HG03135 (cell line): ENCODE measurements around the gene MRPL28.
"Not testable (repeated sequence)": the region's sequence is repeated elsewhere in the genome, so short reads cannot be mapped to it uniquely, and the experiment has no call there.

Experiments used
- ATAC-seq: cut with Tn5 transposase; IDR thresholded peaks from one replicate; pipeline ENCODE4 v1.9.1; 2021; ENCODE audit warnings: mild to moderate bottlenecking, moderate library complexity; ENCODE audit not compliant: unreplicated experiment

Gene MRPL28

GRCh38 chr16:374616-374926 lies 4.2 kb upstream of the MRPL28 start:
- no peak for ATAC-seq

GRCh38 chr16:373848-374615 lies 3.7 kb upstream of the MRPL28 start:
- no peak for ATAC-seq

DNA sequence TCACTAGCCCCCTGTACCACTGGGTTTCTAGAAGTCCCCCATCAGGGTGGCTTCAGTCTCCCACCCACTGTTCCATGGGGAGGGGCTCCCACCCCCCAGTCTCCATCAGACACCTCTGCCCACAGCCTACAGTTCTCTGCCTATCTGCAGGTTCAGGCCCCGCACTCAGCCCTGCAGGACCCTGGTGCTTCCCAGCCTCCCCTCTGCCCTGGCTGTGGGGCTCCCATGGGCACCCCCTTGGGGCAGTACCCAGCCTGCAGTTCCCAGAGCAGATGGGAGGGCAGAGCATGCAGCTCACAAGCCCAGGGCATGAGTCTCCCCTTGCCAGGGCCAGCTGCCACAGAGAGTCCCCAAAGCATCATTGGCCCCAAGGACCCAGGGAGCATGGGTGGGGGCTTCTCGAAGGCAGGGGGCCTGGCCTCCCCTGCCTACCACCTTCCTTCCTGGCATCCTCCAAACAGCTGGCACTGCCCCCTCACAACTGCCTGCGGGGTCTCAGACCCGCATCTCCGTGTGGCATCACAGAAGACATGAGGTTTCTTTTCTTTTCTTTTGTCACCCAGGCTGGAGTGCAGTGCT lies 2.8 kb upstream of the MRPL28 start:
- no peak for ATAC-seq

- ATAC-seq = no peak
Observed at GRCh38 chr16:372302-372983, 2.1 kb upstream of the MRPL28 start.

DNA sequence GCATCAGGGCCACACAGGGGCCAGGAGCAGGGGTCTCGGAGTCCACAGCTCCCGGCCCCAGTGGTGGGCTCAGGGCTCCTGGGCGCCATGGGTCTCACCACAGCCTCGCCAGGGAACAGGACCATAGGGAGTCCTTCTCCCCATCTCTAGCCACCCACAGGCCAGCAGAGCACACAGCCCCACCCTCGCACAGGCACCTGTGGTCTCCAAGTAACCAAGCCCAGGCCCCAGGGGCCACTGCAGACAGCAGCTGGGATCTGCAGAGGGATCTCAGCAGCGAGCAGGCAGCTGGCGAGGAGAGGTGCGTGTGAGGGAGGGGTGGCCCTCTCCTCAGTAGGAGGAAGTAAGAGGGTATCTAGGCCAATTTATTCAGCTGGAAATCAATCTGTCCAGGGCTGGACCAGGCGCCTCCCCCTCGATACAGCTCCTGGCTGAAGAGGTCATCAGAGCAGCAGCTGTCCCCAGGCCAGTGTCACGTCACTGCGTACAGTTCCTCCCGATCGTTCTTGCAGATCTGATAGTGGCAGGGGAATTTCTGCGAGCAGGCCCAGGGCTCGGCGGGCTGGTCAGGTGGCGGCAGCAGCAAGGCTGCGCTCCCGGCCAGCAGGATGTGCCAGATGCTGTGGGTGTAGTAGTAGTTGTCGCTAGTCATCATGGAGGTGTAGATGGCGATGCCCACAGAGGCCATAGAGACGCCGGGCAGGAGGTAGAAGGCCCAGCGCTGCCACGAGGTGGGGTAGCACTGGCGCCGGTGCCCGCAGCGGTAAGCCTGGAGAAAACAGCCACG lies 1.4 kb upstream of the MRPL28 start:
- ATAC-seq = no peak

DNA sequence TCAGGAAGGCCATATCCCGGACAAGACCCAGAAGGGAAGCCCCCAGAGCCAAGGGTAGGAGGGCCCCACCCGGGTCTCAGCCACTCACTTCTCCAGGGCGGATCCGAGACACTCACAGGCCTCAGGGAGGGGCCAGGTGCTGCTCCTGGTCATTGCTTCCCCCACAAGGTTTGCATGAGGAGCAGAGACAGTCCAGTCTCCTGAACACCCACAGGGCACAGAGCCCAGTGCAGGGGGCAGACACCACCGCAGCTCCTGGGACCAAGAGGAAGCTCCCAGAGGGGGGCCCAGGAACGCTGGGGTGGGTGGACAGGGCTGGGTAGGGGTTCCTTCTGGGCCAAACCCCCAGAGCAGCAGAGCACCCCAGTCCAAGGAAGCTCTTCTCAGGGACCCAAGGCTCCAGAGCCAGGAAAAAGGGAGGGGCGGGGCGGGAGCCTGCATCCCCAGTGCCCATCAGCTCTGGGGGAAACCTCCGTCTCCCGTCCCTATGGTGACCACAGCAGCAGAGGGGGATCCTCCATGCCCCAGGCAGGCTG lies 709 bp upstream of the MRPL28 start:
- no peak for ATAC-seq

- ATAC-seq = no peak
Observed at GRCh38 chr16:369866-370436, 387 bp downstream of the MRPL28 start.

- ATAC-seq = no peak
Observed at GRCh38 chr16:369275-369865, 968 bp downstream of the MRPL28 start.

- ATAC-seq = no peak
Observed at GRCh38 chr16:368388-369158, 1.8 kb downstream of the MRPL28 start.

- no peak for ATAC-seq
Observed at GRCh38 chr16:367333-367903, 2.9 kb downstream of the MRPL28 start.

GRCh38 chr16:366476-366875 lies 3.9 kb downstream of the MRPL28 start:
- ATAC-seq = no peak

GRCh38 chr16:364595-365491 lies 5.5 kb downstream of the MRPL28 start:
- ATAC-seq = no peak

DNA sequence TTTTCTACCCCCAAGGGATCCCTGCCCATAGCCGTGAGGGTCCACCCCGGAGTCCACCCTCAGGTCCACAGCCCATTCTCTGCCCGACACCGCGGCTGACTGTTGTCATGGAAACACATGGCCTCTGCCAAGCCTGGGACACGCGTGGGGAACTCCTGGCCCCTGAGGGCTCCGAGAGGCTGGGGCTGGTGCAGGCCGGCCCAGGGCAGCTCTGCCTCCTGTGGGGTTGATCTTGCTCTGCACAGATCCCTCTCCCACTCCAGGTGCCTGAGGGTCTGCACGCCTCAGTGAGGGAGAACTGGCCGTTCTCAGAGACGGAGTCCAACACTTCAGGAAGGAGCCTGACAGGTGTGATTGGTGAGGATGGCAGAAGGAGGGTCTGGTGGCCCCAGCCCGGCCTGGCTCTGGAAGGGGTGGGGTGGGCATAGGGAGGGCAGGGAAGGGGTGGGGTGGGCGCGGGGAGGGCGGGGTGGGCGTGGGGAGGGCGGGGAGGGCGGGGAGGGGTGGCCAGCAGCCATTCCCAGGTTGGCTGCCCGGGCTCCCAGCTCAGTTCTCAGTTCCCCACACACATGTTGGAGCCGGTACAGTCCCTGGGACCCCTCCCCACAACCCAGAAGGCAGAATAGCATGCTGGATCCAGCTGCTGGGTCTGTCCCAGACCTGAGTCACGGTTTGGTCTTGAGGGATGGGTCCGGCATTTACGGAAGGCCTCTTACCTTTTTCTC lies 6.4 kb downstream of the MRPL28 start:
- no peak for ATAC-seq

DNA sequence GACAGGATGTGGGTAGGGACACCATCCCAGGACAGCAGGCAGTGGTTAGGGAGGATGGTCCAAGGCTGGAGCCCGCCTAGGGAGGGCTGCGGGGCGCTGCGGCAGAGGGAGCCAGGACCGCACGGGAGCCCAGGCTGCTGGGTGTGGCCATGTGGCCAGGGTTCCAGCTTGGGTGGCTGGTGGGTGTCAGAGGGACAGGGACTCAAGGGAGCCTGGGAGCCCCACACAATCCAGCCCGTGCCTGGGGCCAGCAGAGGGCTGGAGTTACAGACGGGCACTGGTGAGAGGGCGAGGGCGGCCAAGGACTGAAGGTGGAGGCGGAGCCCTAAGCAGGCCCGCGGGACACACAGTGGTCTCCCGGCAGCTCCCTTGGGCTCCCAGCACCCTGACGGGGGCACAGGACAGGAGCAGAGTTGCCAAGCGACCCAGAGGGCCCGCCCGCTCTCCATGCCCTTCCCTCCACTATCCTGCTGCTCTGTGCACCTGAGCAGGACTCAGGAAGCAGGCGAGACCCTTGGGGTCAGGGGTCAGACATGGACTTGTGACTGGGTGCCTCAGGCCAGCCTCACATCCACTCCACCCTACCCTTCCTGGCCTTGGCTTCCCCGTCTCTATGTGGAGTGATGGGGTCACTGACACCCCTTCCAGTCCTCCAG lies 7.1 kb downstream of the MRPL28 start:
- no peak for ATAC-seq

DNA sequence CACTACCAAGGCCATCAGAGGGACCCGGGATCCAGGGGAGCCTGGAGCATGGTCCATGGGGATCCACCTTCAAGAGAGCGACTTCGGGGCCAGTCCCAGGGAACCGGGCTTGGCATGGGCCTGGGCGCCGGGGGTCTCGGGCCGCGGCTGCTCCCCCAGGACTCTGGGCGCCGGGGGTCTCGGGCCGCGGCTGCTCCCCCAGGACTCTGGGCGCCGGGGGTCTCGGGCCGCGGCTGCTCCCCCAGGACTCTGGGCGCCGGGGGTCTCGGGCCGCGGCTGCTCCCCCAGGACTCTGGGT lies 7.7 kb downstream of the MRPL28 start:
- ATAC-seq = not testable (repeated sequence)

DNA sequence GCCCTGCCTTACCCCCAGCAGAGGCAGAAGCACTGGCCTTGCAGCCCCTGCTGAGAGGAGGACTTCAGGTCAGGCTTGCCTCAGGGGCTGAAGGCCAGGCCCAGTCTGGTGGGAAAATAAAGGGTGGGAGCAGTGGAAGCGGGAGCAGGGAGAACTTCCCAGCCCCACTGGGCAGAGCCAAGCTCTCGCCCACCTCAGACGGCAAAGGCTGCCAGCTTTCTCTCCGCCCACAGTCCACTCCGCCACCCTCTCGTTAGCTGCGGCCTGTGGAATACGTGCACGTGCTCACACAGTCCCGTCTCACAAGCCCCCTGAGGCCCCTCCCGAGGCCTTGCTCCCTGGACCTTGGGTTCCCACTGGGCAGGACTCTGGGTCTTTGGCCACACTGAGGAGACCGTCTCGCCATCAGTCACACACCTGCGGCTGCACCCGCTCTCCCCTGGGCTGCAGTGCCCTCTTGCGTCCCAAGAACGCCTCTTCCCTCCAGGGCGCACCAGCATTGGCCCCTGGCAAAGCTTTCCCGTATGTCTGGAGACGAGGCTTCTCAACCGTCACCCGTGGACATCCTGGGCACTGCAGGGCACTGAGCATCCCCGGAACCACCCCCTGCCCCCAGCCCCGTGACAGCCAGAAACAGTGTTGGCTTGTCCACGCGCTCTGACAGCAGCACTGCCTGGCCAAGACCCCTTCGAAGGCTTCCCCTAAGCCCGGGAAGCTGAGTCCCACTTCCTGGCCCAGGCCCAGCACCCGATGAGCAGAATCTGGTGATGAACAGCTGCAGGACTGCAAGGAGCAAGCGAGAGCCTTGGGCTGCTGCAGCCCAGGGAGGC lies 8.3 kb downstream of the MRPL28 start:
- peak; percentile 54 for ATAC-seq
